HEK293 (cell line): ENCODE data around the gene ILK.

ENCODE experiments used
- CTCF ChIA-PET: fragments of 350-600 bp; formaldehyde crosslinking; extraction: SDS; loops from one replicate; lab custom pipeline; 2021; ENCODE audit warnings: antibody characterized with exemption; lab: Yijun Ruan, JAX
- POLR2A ChIA-PET: fragments of 300-600 bp; formaldehyde crosslinking; extraction: SDS; loops from one replicate; lab custom pipeline; 2020; ENCODE audit warnings: antibody characterized with exemption, inconsistent platforms; lab: Yijun Ruan, JAX
- H3K27ac ChIP-seq: fragments of 200-500 bp; sonication (Bioruptor generic); 2 replicates; pipeline ENCODE4 v1.5.1; 2014; ENCODE audit warnings: low read depth, low read length, control low read depth, inconsistent platforms; ENCODE audit errors: extremely low read depth
- H3K36me3 ChIP-seq, 2 experiments: fragments of 200-500 bp in 1 of 2; sonication (Bioruptor generic) in 1 of 2; 1 replicate in 1 of 2; 2 replicates in 1 of 2; pipeline ENCODE4 v1.5.1; 2014 to 2017; ENCODE audit warnings: inconsistent platforms in 2 of 2, low read length in 2 of 2; ENCODE audit not compliant: control insufficient read depth in 2 of 2, insufficient read depth in 1 of 2
- H3K4me1 ChIP-seq: fragments of 200-500 bp; sonication (Bioruptor generic); 2 replicates; pipeline ENCODE4 v1.5.1; 2014; ENCODE audit warnings: mild to moderate bottlenecking, low read length, inconsistent platforms; ENCODE audit not compliant: control insufficient read depth, insufficient read depth
- H3K4me3 ChIP-seq: 2 replicates; pipeline ENCODE4 v1.5.1; 2011; ENCODE audit warnings: low read depth, mild to moderate bottlenecking, control low read depth, low read length, moderate library complexity
- H3K9me3 ChIP-seq: fragments of 200-500 bp; sonication (Bioruptor generic); 2 replicates; pipeline ENCODE4 v1.5.1; 2014; ENCODE audit warnings: low read depth, low read length, inconsistent platforms; ENCODE audit not compliant: control insufficient read depth, insufficient read depth
- MEIS1 ChIP-seq: sonication (generic); formaldehyde crosslinking; IDR thresholded peaks from 2 replicates; pipeline ENCODE4 v1.8.1; 2022; ENCODE audit warnings: missing genetic modification reagents, mild to moderate bottlenecking, borderline replicate concordance
- SALL2 ChIP-seq: fragments of 450-650 bp; formaldehyde crosslinking; IDR thresholded peaks from 2 replicates; pipeline ENCODE4 v1.5.0; 2017; ENCODE audit warnings: missing biosample characterization, mild to moderate bottlenecking, missing genetic modification characterization, borderline replicate concordance
- SCRT2 ChIP-seq: fragments of 450-650 bp; formaldehyde crosslinking; IDR thresholded peaks from 2 replicates; pipeline ENCODE4 v1.5.1; 2016; ENCODE audit warnings: missing biosample characterization, missing genetic modification characterization
- ZBTB48 ChIP-seq: fragments of 450-650 bp; formaldehyde crosslinking; IDR thresholded peaks from 2 replicates; pipeline ENCODE4 v1.5.1; 2016; ENCODE audit warnings: missing biosample characterization, missing genetic modification characterization
- ZFP3 ChIP-seq: fragments of 450-650 bp; formaldehyde crosslinking; IDR thresholded peaks from 2 replicates; pipeline ENCODE4 v1.5.1; 2016; ENCODE audit warnings: low read depth, missing biosample characterization, missing genetic modification characterization
- ZNF114 ChIP-seq: fragments of 450-650 bp; formaldehyde crosslinking; IDR thresholded peaks from 2 replicates; pipeline ENCODE4 v1.5.0; 2017; ENCODE audit warnings: missing biosample characterization, missing genetic modification characterization
- ZNF132 ChIP-seq: fragments of 450-650 bp; formaldehyde crosslinking; IDR thresholded peaks from 2 replicates; pipeline ENCODE4 v1.5.1; 2017; ENCODE audit warnings: missing biosample characterization, missing genetic modification characterization, borderline replicate concordance
- ZNF133 ChIP-seq: fragments of 450-650 bp; formaldehyde crosslinking; IDR thresholded peaks from 2 replicates; pipeline ENCODE4 v1.5.1; 2016; ENCODE audit warnings: missing biosample characterization, missing genetic modification characterization
- ZNF184 ChIP-seq: fragments of 450-650 bp; IDR thresholded peaks from 2 replicates; pipeline ENCODE4 v1.5.1; 2018; ENCODE audit warnings: missing biosample characterization, mild to moderate bottlenecking, missing genetic modification characterization
- ZNF2 ChIP-seq: fragments of 450-650 bp; formaldehyde crosslinking; IDR thresholded peaks from 2 replicates; pipeline ENCODE4 v1.5.1; 2016; ENCODE audit warnings: missing biosample characterization, missing genetic modification characterization
- ZNF211 ChIP-seq: fragments of 450-650 bp; formaldehyde crosslinking; IDR thresholded peaks from 2 replicates; pipeline ENCODE4 v1.5.1; 2016; ENCODE audit warnings: low read depth, missing biosample characterization, missing genetic modification characterization
- ZNF23 ChIP-seq: fragments of 450-650 bp; formaldehyde crosslinking; IDR thresholded peaks from 2 replicates; pipeline ENCODE4 v1.5.1; 2016; ENCODE audit warnings: missing biosample characterization, missing genetic modification characterization, borderline replicate concordance
- ZNF501 ChIP-seq: fragments of 450-650 bp; formaldehyde crosslinking; IDR thresholded peaks from 2 replicates; pipeline ENCODE4 v1.5.1; 2016; ENCODE audit warnings: missing biosample characterization, missing genetic modification characterization
- ZNF610 ChIP-seq: fragments of 450-650 bp; formaldehyde crosslinking; IDR thresholded peaks from 2 replicates; pipeline ENCODE4 v1.5.1; 2016; ENCODE audit warnings: missing biosample characterization, missing genetic modification characterization, borderline replicate concordance
- ZNF629 ChIP-seq: fragments of 450-650 bp; formaldehyde crosslinking; IDR thresholded peaks from 2 replicates; pipeline ENCODE4 v1.5.1; 2017; ENCODE audit warnings: missing biosample characterization, missing genetic modification characterization
- ZNF654 ChIP-seq: fragments of 450-650 bp; formaldehyde crosslinking; IDR thresholded peaks from 2 replicates; pipeline ENCODE4 v1.5.1; 2016; ENCODE audit warnings: low read depth, missing biosample characterization, missing genetic modification characterization
- ZNF670 ChIP-seq: fragments of 450-650 bp; formaldehyde crosslinking; IDR thresholded peaks from 2 replicates; pipeline ENCODE4 v1.5.1; 2016; ENCODE audit warnings: missing biosample characterization, missing genetic modification characterization, low read depth
- TF ChIP-seq, protein P1 (sequence below): fragments of 450-650 bp; formaldehyde crosslinking; IDR thresholded peaks from 2 replicates; pipeline ENCODE4 v1.5.1; 2016; ENCODE audit warnings: missing biosample characterization, missing genetic modification characterization
- TF ChIP-seq, protein P2 (sequence below): IDR thresholded peaks from 2 replicates; pipeline ENCODE4 v1.6.1; 2011; ENCODE audit warnings: mild to moderate bottlenecking, low read depth, low read length, borderline replicate concordance
- TF ChIP-seq, protein P3 (sequence below): fragments of 450-650 bp; formaldehyde crosslinking; IDR thresholded peaks from 2 replicates; pipeline ENCODE4 v1.5.1; 2016; ENCODE audit warnings: missing biosample characterization, missing genetic modification characterization
- TF ChIP-seq, protein P4 (sequence below): fragments of 450-650 bp; formaldehyde crosslinking; IDR thresholded peaks from 2 replicates; pipeline ENCODE4 v1.5.1; 2016; ENCODE audit warnings: missing biosample characterization, missing genetic modification characterization
- TF ChIP-seq, protein P5 (sequence below): fragments of 450-650 bp; formaldehyde crosslinking; IDR thresholded peaks from 2 replicates; pipeline ENCODE4 v1.5.1; 2016; ENCODE audit warnings: missing biosample characterization, missing genetic modification characterization

ILK gene

DNA sequence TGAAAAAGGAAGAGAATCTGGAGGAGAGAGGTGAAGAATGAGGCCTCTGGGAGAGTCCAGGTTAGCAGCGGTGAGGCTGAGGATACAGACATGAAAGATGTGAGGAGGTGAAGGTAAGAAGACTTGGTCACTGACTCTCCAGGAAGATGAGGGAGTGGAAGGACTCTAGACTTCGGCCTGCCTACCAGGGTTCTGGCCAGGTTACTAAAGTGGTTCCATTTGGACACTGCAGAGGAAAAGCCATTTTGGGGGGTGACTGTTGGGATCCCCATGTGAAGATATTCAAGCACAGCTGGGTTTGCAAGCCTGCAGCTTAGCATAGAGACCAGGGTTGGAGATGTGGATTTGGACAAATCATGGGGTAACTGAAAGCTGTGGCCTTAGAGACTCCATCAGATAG, 44.3 kb downstream of the ILK start:
- Histone ChIP-seq H3K4me1 (no peaks in the 10 kb centered on the region), H3K27ac (no peak overlapping the region), H3K4me3 (no peak overlapping the region), H3K36me3 (no peaks in the 10 kb centered on the region), H3K9me3 (no peaks in the 10 kb centered on the region)
- ChIA-PET CTCF (interaction anchor here (0.5 to 1.1 kb wide), 4 partner anchors 10 to 269 kb away, joined by 3 read pairs; no protein-coding TSS in a partner anchor), POLR2A (interaction anchor here (1.3 kb wide), 1 partner anchor 29 kb away, joined by 3 read pairs; the partner anchor contains the start of gene TPP1)
- TF ChIP-seq ZNF132 (no peak), ZNF654 (no peak), ZNF114 (no peak), ZNF184 (tag by site-specific recombination) (no peak)
- TF ChIP-seq, protein P1, sequence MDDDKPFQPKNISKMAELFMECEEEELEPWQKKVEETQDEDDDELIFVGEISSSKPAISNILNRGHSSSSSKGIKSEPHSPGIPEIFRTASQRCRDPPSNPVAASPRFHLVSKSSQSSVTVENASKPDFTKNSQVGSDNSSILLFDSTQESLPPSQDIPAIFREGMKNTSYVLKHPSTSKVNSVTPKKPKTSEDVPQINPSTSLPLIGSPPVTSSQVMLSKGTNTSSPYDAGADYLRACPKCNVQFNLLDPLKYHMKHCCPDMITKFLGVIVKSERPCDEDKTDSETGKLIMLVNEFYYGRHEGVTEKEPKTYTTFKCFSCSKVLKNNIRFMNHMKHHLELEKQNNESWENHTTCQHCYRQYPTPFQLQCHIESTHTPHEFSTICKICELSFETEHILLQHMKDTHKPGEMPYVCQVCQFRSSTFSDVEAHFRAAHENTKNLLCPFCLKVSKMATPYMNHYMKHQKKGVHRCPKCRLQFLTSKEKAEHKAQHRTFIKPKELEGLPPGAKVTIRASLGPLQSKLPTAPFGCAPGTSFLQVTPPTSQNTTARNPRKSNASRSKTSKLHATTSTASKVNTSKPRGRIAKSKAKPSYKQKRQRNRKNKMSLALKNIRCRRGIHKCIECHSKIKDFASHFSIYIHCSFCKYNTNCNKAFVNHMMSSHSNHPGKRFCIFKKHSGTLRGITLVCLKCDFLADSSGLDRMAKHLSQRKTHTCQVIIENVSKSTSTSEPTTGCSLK (tag by site-specific recombination) = no peak

DNA sequence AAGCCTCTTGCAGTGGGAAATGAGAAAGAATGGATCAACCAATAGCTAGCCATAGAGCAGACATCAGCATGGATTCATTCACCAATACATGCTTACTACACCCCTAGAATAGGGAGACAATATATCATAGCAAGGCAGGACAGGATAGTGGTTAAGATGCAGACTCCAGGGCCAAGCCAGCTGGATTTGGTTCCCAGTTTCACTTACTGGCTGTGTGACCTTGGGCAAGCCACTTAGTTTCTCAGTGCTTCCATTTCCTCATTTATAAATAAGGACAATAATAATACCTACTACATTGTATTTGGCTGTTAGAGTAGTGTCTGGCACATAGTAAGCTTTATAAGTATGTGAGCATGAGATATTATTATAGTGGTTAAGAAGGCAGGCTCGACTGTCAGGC, 44.9 kb downstream of the ILK start:
- ChIA-PET POLR2A (no interaction called here), CTCF (interaction anchor here (0.5 to 0.9 kb wide), 2 partner anchors 9 to 73 kb away, joined by 3 read pairs; no protein-coding TSS in a partner anchor)
- H3K36me3 ChIP-seq = no peaks in the 10 kb centered on the region
- TF ChIP-seq, protein P2, sequence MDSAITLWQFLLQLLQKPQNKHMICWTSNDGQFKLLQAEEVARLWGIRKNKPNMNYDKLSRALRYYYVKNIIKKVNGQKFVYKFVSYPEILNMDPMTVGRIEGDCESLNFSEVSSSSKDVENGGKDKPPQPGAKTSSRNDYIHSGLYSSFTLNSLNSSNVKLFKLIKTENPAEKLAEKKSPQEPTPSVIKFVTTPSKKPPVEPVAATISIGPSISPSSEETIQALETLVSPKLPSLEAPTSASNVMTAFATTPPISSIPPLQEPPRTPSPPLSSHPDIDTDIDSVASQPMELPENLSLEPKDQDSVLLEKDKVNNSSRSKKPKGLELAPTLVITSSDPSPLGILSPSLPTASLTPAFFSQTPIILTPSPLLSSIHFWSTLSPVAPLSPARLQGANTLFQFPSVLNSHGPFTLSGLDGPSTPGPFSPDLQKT = no peak
- TF ChIP-seq ZNF114 = no peak
- no peak for TF ChIP-seq SCRT2 (tag by site-specific recombination)
- TF ChIP-seq ZNF629 (tag by site-specific recombination) = no peak
- no peak for TF ChIP-seq ZNF133 (tag by site-specific recombination)
- TF ChIP-seq ZNF610 (tag by site-specific recombination) = no peak
- TF ChIP-seq ZFP3 (tag by site-specific recombination) = no peak
- no peak for TF ChIP-seq ZNF670
- no peak for TF ChIP-seq ZNF211 (tag by site-specific recombination)
- TF ChIP-seq ZNF501 (tag by site-specific recombination) = no peak
- TF ChIP-seq, protein P3, sequence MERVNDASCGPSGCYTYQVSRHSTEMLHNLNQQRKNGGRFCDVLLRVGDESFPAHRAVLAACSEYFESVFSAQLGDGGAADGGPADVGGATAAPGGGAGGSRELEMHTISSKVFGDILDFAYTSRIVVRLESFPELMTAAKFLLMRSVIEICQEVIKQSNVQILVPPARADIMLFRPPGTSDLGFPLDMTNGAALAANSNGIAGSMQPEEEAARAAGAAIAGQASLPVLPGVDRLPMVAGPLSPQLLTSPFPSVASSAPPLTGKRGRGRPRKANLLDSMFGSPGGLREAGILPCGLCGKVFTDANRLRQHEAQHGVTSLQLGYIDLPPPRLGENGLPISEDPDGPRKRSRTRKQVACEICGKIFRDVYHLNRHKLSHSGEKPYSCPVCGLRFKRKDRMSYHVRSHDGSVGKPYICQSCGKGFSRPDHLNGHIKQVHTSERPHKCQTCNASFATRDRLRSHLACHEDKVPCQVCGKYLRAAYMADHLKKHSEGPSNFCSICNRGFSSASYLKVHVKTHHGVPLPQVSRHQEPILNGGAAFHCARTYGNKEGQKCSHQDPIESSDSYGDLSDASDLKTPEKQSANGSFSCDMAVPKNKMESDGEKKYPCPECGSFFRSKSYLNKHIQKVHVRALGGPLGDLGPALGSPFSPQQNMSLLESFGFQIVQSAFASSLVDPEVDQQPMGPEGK (tag by site-specific recombination) = no peak
- no peak for TF ChIP-seq ZNF23
- TF ChIP-seq, protein P4, sequence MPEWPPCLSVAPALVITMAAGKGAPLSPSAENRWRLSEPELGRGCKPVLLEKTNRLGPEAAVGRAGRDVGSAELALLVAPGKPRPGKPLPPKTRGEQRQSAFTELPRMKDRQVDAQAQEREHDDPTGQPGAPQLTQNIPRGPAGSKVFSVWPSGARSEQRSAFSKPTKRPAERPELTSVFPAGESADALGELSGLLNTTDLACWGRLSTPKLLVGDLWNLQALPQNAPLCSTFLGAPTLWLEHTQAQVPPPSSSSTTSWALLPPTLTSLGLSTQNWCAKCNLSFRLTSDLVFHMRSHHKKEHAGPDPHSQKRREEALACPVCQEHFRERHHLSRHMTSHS = no peak
- no peak for TF ChIP-seq SALL2 (tag by site-specific recombination)
- no peak for TF ChIP-seq ZBTB48
- TF ChIP-seq, protein P5, sequence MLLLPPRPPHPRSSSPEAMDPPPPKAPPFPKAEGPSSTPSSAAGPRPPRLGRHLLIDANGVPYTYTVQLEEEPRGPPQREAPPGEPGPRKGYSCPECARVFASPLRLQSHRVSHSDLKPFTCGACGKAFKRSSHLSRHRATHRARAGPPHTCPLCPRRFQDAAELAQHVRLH = no peak
- no peak for TF ChIP-seq ZNF2 (tag by site-specific recombination)
- TF ChIP-seq MEIS1 = no peak
- no peak overlapping the region for H3K27ac ChIP-seq
- no peaks in the 10 kb centered on the region for H3K4me1 ChIP-seq
- no peak overlapping the region for H3K4me3 ChIP-seq
- H3K9me3 ChIP-seq = no peaks in the 10 kb centered on the region
